ENCODE results near the gene CDKL2.

CDKL2 gene

DNA sequence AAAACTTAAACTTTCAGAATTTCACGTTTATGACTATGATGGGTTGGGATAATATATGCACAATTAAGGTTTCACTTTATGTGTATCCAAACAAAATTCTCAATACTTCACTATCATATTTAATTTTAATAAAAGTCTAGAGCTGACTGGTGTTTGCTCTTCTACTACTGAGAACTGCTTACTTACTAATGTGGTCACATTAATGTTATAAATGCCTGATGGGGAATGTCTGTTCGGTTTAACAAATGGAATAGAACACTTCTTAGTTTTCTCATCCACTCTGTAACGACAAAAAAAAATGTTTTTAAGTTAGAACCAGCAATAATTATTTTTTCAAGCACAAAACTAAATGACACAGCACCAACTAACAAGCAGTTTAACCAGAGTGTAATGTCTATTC lies 34.3 kb downstream of the CDKL2 start:
- TF ChIP-seq, protein P1, sequence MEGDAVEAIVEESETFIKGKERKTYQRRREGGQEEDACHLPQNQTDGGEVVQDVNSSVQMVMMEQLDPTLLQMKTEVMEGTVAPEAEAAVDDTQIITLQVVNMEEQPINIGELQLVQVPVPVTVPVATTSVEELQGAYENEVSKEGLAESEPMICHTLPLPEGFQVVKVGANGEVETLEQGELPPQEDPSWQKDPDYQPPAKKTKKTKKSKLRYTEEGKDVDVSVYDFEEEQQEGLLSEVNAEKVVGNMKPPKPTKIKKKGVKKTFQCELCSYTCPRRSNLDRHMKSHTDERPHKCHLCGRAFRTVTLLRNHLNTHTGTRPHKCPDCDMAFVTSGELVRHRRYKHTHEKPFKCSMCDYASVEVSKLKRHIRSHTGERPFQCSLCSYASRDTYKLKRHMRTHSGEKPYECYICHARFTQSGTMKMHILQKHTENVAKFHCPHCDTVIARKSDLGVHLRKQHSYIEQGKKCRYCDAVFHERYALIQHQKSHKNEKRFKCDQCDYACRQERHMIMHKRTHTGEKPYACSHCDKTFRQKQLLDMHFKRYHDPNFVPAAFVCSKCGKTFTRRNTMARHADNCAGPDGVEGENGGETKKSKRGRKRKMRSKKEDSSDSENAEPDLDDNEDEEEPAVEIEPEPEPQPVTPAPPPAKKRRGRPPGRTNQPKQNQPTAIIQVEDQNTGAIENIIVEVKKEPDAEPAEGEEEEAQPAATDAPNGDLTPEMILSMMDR (IDR thresholded peaks at IDR 0.05; ENCODE audit: low read depth, low read length): no peak
- no peak overlapping the region for H3K4me3 ChIP-seq (ENCODE audit: low read depth, low read length)

DNA sequence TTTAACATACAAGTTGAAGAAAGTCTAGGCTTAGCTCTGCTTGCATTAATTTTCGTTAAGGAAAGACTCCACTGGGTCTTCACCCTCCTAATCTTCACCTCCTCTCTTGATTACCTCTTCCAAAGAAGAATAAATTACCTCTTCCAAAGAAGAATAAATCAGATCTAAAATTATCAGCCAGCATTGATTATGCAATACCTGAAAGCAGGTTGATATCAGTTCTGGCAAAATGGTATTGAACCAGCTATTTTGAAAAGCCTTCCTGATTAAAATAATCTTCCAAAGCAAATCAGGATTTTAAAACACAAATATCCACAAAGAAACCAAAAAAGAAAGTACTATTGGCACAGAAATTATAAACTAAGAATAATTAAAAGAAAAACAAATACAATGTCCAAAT lies 36.9 kb downstream of the CDKL2 start:
- H3K4me3 ChIP-seq (ENCODE audit: low read depth, low read length): no peak overlapping the region
- TF ChIP-seq, protein P1 (IDR thresholded peaks at IDR 0.05; ENCODE audit: low read depth, low read length): no peak

DNA sequence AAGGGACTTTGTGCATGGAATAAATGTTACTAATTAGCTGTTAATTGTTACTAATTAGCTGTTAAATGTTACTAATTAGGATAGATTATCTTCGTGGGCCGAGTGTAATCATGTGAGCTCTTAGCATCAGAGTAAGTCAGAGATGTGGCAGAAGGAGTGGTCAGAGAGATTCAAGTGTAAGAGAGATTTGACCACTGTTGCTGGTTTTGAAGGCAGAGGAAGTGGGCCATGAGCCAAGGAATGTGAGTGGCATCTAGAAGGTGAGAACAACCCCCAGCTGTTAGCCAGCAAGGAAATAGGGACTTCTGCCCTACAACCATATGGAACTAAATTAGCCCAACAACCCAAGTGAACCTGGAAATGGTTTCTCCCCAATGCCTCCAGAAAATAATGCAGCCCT lies 46.3 kb downstream of the CDKL2 start:
- TF ChIP-seq, protein P1 (IDR thresholded peaks at IDR 0.05; ENCODE audit: low read depth, low read length): no peak
- no peak overlapping the region for H3K4me3 ChIP-seq (ENCODE audit: low read depth, low read length)

DNA sequence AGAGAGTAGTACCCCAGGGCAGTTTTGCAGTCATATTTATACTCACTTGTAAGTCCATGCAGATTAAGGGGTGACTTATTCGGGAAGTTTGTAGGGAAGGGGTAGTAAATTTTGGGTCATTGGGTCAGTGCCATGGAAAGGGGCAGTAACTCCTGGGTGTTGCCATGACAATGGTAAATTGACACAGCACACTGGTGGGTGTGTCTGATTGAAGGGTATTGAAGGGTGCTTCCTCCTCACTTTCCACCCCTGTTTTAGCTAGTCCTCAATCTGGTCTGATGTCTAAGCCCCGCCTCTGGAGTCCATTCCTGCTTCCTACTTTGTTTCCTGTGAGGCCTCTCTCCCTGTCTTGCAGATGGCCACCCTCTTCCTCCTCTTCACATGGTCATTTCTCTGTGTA lies 62.6 kb downstream of the CDKL2 start:
- TF ChIP-seq, protein P1 (IDR thresholded peaks at IDR 0.05; ENCODE audit: low read depth, low read length): no peak
- no peak overlapping the region for H3K4me3 ChIP-seq (ENCODE audit: low read depth, low read length)

DNA sequence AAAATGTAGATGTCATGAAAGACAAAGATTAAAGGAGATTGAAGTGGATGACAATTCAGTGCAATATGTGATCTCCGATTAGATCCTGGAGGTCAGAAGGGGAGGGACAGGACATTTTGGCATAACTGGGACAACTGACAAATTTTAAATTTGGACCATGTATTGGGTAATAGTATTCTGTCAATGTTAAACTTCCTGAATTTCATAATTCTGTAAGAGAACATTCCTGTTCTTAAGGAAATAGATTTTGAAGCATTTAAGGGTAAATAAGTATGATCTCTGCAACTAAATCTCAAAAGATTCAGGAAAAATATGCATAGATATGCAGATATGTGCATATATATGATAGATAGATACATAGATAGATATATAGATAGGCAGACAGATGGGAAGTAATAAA lies 63.4 kb downstream of the CDKL2 start:
- TF ChIP-seq, protein P1 (IDR thresholded peaks at IDR 0.05; ENCODE audit: low read depth, low read length): no peak
- H3K4me3 ChIP-seq (ENCODE audit: low read depth, low read length): no peak overlapping the region

DNA sequence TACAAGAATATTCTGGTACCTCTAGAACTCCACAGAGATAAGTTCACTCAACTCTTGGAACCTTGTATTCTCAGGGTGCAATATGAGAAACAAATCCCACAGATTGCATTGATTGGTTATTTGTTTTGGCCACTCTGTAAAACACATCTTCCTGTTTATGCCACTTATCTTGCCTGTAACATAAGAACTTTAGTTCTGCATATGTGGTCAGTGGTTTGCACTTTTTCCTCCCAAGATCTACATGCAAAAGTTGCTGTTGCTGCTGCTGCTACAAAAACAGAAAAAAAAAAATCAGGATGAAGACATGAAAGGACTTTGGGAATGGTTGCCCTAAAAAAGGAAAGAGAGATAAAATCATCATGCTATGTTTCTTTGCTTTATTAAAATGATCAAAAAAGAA lies 64.8 kb downstream of the CDKL2 start:
- no peak overlapping the region for H3K4me3 ChIP-seq (ENCODE audit: low read depth, low read length)
- TF ChIP-seq, protein P1 (IDR thresholded peaks at IDR 0.05; ENCODE audit: low read depth, low read length): no peak

DNA sequence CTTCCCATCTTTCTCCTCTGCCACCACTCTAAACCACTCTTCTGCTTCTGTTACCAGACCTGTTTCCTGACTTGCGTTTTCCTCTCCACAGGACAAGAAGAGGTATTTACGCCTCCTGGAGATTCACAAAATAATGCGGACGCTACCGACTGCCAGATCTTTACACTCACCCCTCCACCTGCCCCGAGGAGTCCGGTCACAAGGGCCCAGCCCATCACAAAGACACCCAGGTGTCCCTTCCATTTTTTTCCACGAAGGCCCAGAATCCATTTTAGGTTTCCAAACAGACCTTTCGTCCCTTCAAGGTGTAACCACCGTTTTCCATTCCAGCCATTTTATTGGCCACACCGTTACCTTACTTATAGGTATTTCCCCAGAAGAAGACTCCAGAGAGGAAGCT lies 66.3 kb downstream of the CDKL2 start:
- H3K4me3 ChIP-seq (ENCODE audit: low read depth, low read length): no peak overlapping the region
- TF ChIP-seq, protein P1 (IDR thresholded peaks at IDR 0.05; ENCODE audit: low read depth, low read length): no peak
